Gastroesophageal sphincter (tissue), 4 donors: Measurements from ENCODE around the gene TEX2. TPM values are rescaled to one million over a fixed set of nuclear protein-coding genes. Genes with fewer than 3 reads are reported as not detected.

Source experiments
- ATAC-seq: fragments of 150-250 bp; one replicate; pipeline ENCODE4 v1.9.1; 2016; ENCODE audit warnings: mild to moderate bottlenecking, moderate library complexity
- H3K27ac ChIP-seq, 4 donors: fragments of 200-600 bp; sonication (generic) in 3 of 4; 1 replicate in 3 of 4; 2 replicates in 1 of 4; pipeline ENCODE4 v1.5.1; 2016 to 2019
- H3K27me3 ChIP-seq: fragments of 200-600 bp; sonication (generic); one replicate; pipeline ENCODE4 v1.5.1; 2019
- H3K36me3 ChIP-seq, 2 donors: fragments of 200-600 bp; sonication (generic); one replicate each; pipeline ENCODE4 v1.5.1; 2019; ENCODE audit warnings: control low read depth in 1 of 2
- H3K4me1 ChIP-seq, 3 donors: fragments of 200-600 bp; sonication (generic); 1 replicate in 2 of 3; 2 replicates in 1 of 3; pipeline ENCODE4 v1.5.1; 2016 to 2019; ENCODE audit warnings: control low read depth in 2 of 3
- H3K4me3 ChIP-seq, 2 donors: fragments of 200-600 bp; sonication (generic); one replicate each; pipeline ENCODE4 v1.5.1; 2019; ENCODE audit warnings: mild to moderate bottlenecking in 1 of 2, moderate library complexity in 1 of 2
- H3K9me3 ChIP-seq, 3 donors: fragments of 200-600 bp; sonication (generic); one replicate each; pipeline ENCODE4 v1.5.1; 2017 to 2019; ENCODE audit warnings: control low read depth in 2 of 3
- CTCF ChIP-seq, 4 experiments: fragments of 200-600 bp in 2 of 4; fragments of 450-650 bp in 2 of 4; sonication (generic) in 1 of 4; IDR thresholded peaks; one replicate each; pipeline ENCODE4 v1.5.1; 2017 to 2019; ENCODE audit warnings: antibody characterized with exemption in 4 of 4, mild to moderate bottlenecking in 2 of 4, moderate library complexity in 2 of 4
- EP300 ChIP-seq: sonication (generic); formaldehyde crosslinking; IDR thresholded peaks from one replicate; pipeline ENCODE4 v1.6.1; 2017; ENCODE audit warnings: antibody characterized with exemption, mild to moderate bottlenecking
- POLR2A ChIP-seq, 2 donors: fragments of 450-650 bp; IDR thresholded peaks; one replicate each; pipeline ENCODE4 v1.6.1; 2017; ENCODE audit warnings: antibody characterized with exemption in 2 of 2, mild to moderate bottlenecking in 2 of 2, moderate library complexity in 1 of 2
- POLR2AphosphoS5 ChIP-seq: sonication (generic); formaldehyde crosslinking; IDR thresholded peaks from one replicate; pipeline ENCODE4 v1.6.1; 2017; ENCODE audit warnings: antibody characterized with exemption
- WGBS, 2 donors: methylation state at CpG; one replicate each; pipeline ENCODE4 v1.1.5; 2018; ENCODE audit warnings: low coverage in 1 of 2; 5-methylcytosine and 5-hydroxymethylcytosine counted together
- total RNA-seq, 4 donors: library from RNA; depleted of rRNA; stranded (reverse); fragments of >200 nt; gene quantifications; one replicate each; pipeline ENCODE4 v1.1.0, GENCODE V29; 2016

TEX2 gene
- total RNA-seq, 4 donors from 2014 or later: 37.8 to 60.9 (median 47.0) TPM

- no peak for TF ChIP-seq CTCF (IDR thresholded peaks at IDR 0.05)
- TF ChIP-seq EP300: no peak
- TF ChIP-seq POLR2AphosphoS5: no peak
- no peak for TF ChIP-seq POLR2A (IDR thresholded peaks at IDR 0.05)
- Histone ChIP-seq H3K4me3 (no peak overlapping the region), H3K9me3 (peaks cover 0 to 7% (median 0%) of the 10 kb centered on the region in 3 donors), H3K36me3 (no peaks in the 10 kb centered on the region), H3K4me1 (no peaks in the 10 kb centered on the region), H3K27ac (no peak overlapping the region), H3K27me3 (no peaks in the 10 kb centered on the region)
- ATAC-seq: no peak
- WGBS, 2 donors: 57 to 62% methylated on average over 3 to 5 of the region's 6 CpGs
These were observed 7.8 kb upstream of the TEX2 start for GRCh38 chr17:64270885-64271284.

GRCh38 chr17:64269687-64270649 lies 6.9 kb upstream of the TEX2 start:
- no peak overlapping the region for H3K4me3 ChIP-seq
- ATAC-seq: no peak
- TF ChIP-seq POLR2AphosphoS5 (no peak), EP300 (no peak), CTCF (IDR thresholded peaks at IDR 0.05) (no peak), POLR2A (IDR thresholded peaks at IDR 0.05) (no peak)
- H3K9me3 ChIP-seq: peaks cover 0 to 7% (median 0%) of the 10 kb centered on the region in 3 donors
- WGBS, 2 donors: 89 to 100% methylated on average over 4 of the region's 7 CpGs
- H3K27ac ChIP-seq: no peak overlapping the region
- no peaks in the 10 kb centered on the region for H3K4me1 ChIP-seq
- H3K27me3 ChIP-seq: no peaks in the 10 kb centered on the region
- no peaks in the 10 kb centered on the region for H3K36me3 ChIP-seq

GRCh38 chr17:64264891-64265290 lies 1.8 kb upstream of the TEX2 start:
- peaks cover 0 to 34% (median 10%) of the 10 kb centered on the region in 3 donors for H3K4me1 ChIP-seq

GRCh38 chr17:64262198-64262999 lies 661 bp downstream of the TEX2 start:
- 0 to 2% methylated on average over 8 to 11 of the region's 59 CpGs for WGBS, 2 donors
- Histone ChIP-seq H3K27ac (peak overlapping the region; percentile 82 to 98 (median 94)), H3K4me3 (peak overlapping the region; percentile 86 to 98), H3K9me3 (no peaks in the 10 kb centered on the region), H3K36me3 (no peaks in the 10 kb centered on the region), H3K27me3 (no peaks in the 10 kb centered on the region), H3K4me1 (peaks cover 0 to 38% (median 10%) of the 10 kb centered on the region in 3 donors)
- peak; percentile 49 for ATAC-seq
- TF ChIP-seq POLR2A (IDR thresholded peaks at IDR 0.05): no peak
- no peak for TF ChIP-seq EP300
- no peak for TF ChIP-seq POLR2AphosphoS5
- no peak for TF ChIP-seq CTCF (IDR thresholded peaks at IDR 0.05)

More at GRCh38 chr17:64264891-64265290, 1.8 kb upstream of the TEX2 start:
- no peak for ATAC-seq
- Histone ChIP-seq H3K4me3 (no peak overlapping the region), H3K9me3 (no peaks in the 10 kb centered on the region), H3K36me3 (no peaks in the 10 kb centered on the region), H3K27ac (no peak overlapping the region), H3K27me3 (no peaks in the 10 kb centered on the region)
- TF ChIP-seq POLR2A (IDR thresholded peaks at IDR 0.05) (no peak), CTCF (IDR thresholded peaks at IDR 0.05) (no peak), POLR2AphosphoS5 (no peak), EP300 (no peak)
- 50 to 87% methylated on average over 1 to 3 of the region's 3 CpGs for WGBS, 2 donors
